Inflammatory macrophage treated with lipopolysaccharide for 4 hours (primary cell): ENCODE measurements around the gene CX3CR1.
"Not testable (repeated sequence)": the region's sequence is repeated elsewhere in the genome, so short reads cannot be mapped to it uniquely, and the experiment has no call there.

Experiments
- DNase-seq: peaks from one replicate; pipeline ENCODE4 v3.0.0-alpha.2; 2020

Gene CX3CR1

GRCh38 chr3:39264053-39264452 is 15.8 kb downstream of the CX3CR1 start:
- DNase-seq = no peak

GRCh38 chr3:39263576-39263975 is 16.3 kb downstream of the CX3CR1 start:
- no peak for DNase-seq

- no peak for DNase-seq
Measured at GRCh38 chr3:39262846-39263245, 17.0 kb downstream of the CX3CR1 start.

GRCh38 chr3:39261726-39262125 is 18.1 kb downstream of the CX3CR1 start:
- DNase-seq = no peak

GRCh38 chr3:39260957-39261356 is 18.9 kb downstream of the CX3CR1 start:
- DNase-seq = peak; percentile 97

GRCh38 chr3:39260318-39260717 is 19.5 kb downstream of the CX3CR1 start:
- DNase-seq = no peak

- DNase-seq = peak; percentile 93
Measured at GRCh38 chr3:39255503-39256325, 24.1 kb downstream of the CX3CR1 start.

GRCh38 chr3:39254806-39255449 is 24.9 kb downstream of the CX3CR1 start:
- no peak for DNase-seq

- DNase-seq = no peak
Measured at GRCh38 chr3:39251576-39251975, 28.3 kb downstream of the CX3CR1 start.

GRCh38 chr3:39250116-39250747 is 29.6 kb downstream of the CX3CR1 start:
- peak; percentile 88 for DNase-seq

GRCh38 chr3:39249453-39250115 is 30.3 kb downstream of the CX3CR1 start:
- no peak for DNase-seq

GRCh38 chr3:39241561-39241960 is 38.3 kb downstream of the CX3CR1 start:
- DNase-seq = peak; percentile 79

GRCh38 chr3:39237027-39237426 is 42.8 kb downstream of the CX3CR1 start:
- no peak for DNase-seq

GRCh38 chr3:39234651-39235050 is 45.2 kb downstream of the CX3CR1 start:
- DNase-seq = no peak

- DNase-seq = no peak
Measured at GRCh38 chr3:39232859-39233258, 47.0 kb downstream of the CX3CR1 start.

- no peak for DNase-seq
Measured at GRCh38 chr3:39230453-39230852, 49.4 kb downstream of the CX3CR1 start.

- no peak for DNase-seq
Measured at GRCh38 chr3:39228496-39228895, 51.3 kb downstream of the CX3CR1 start.

GRCh38 chr3:39227596-39227995 is 52.2 kb downstream of the CX3CR1 start:
- not testable (repeated sequence) for DNase-seq

- DNase-seq = no peak
Measured at GRCh38 chr3:39226106-39226741, 53.6 kb downstream of the CX3CR1 start.

- no peak for DNase-seq
Measured at GRCh38 chr3:39224288-39224687, 55.5 kb downstream of the CX3CR1 start.

GRCh38 chr3:39222939-39223338 is 56.9 kb downstream of the CX3CR1 start:
- DNase-seq = no peak

GRCh38 chr3:39222462-39222861 is 57.4 kb downstream of the CX3CR1 start:
- DNase-seq = no peak

- peak; percentile 36 for DNase-seq
Measured at GRCh38 chr3:39221141-39221530, 58.7 kb downstream of the CX3CR1 start.
